Measurements from ENCODE around the gene ASPRV1.

DNA sequence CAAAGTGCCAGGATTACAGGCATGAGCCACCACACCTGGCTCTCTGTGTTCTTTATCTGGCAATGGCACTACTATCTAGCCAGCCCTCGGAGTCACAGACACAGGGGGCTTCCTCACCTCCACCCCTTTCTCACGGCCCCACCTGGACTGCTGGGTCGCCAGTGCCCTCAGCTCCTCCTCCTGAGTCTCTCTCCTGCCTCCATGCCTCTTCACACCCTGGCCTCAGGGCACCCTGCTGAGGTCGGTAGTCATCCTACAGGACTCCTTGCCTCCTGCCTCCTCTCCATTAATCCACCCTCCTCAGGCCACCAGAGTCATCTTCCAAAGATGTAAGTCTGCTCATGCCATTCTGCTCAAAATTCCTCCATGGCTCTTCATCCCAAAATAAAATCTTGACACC is 8.6 kb upstream of the ASPRV1 start:
- TF ChIP-seq, protein P1, sequence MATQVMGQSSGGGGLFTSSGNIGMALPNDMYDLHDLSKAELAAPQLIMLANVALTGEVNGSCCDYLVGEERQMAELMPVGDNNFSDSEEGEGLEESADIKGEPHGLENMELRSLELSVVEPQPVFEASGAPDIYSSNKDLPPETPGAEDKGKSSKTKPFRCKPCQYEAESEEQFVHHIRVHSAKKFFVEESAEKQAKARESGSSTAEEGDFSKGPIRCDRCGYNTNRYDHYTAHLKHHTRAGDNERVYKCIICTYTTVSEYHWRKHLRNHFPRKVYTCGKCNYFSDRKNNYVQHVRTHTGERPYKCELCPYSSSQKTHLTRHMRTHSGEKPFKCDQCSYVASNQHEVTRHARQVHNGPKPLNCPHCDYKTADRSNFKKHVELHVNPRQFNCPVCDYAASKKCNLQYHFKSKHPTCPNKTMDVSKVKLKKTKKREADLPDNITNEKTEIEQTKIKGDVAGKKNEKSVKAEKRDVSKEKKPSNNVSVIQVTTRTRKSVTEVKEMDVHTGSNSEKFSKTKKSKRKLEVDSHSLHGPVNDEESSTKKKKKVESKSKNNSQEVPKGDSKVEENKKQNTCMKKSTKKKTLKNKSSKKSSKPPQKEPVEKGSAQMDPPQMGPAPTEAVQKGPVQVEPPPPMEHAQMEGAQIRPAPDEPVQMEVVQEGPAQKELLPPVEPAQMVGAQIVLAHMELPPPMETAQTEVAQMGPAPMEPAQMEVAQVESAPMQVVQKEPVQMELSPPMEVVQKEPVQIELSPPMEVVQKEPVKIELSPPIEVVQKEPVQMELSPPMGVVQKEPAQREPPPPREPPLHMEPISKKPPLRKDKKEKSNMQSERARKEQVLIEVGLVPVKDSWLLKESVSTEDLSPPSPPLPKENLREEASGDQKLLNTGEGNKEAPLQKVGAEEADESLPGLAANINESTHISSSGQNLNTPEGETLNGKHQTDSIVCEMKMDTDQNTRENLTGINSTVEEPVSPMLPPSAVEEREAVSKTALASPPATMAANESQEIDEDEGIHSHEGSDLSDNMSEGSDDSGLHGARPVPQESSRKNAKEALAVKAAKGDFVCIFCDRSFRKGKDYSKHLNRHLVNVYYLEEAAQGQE (IDR thresholded peaks at IDR 0.05; ENCODE audit: insufficient read depth in 1 of 2, low read depth in 2 of 2, low read length in 2 of 2) = no peak
- TF ChIP-seq POLR2AphosphoS5 (IDR thresholded peaks at IDR 0.05; ENCODE audit: low read depth, low read length) (no peak), TAF1 (IDR thresholded peaks at IDR 0.05; ENCODE audit: borderline replicate concordance, insufficient read depth, low read length) (no peak)

All from PFSK-1 (cell line).